DND-41 (cell line): ENCODE results near the gene SETD6.
"Not testable (repeated sequence)": the region's sequence is repeated elsewhere in the genome, so short reads cannot be mapped to it uniquely, and the experiment has no call there.

Experiments used
- ATAC-seq: fragments of 200-7000 bp; cut with Tn5 transposase; 3 replicates; pipeline ENCODE4 v1.9.1; 2021; ENCODE audit warnings: low read depth; ENCODE audit not compliant: insufficient read depth
- DNase-seq: peaks from one replicate; pipeline ENCODE4 v3.0.0-alpha.2; 2020
- H2AFZ ChIP-seq: 2 replicates; pipeline ENCODE4 v1.6.0; 2012; ENCODE audit warnings: low read depth, low read length
- H3K27ac ChIP-seq: 2 replicates; pipeline ENCODE4 v1.5.1; 2012; ENCODE audit warnings: low read length, inconsistent platforms
- H3K27me3 ChIP-seq: fragments of 200-600 bp; sonication (generic); 2 replicates; pipeline ENCODE4 v1.6.0; 2012; ENCODE audit warnings: low read length, mild to moderate bottlenecking, inconsistent platforms; ENCODE audit not compliant: insufficient read depth, poor library complexity
- H3K36me3 ChIP-seq: 2 replicates; pipeline ENCODE4 v1.5.1; 2012; ENCODE audit warnings: low read length, inconsistent platforms; ENCODE audit not compliant: insufficient read depth
- H3K4me1 ChIP-seq: 2 replicates; pipeline ENCODE4 v1.5.1; 2012; ENCODE audit warnings: mild to moderate bottlenecking, low read length; ENCODE audit not compliant: insufficient read depth
- H3K4me2 ChIP-seq: 2 replicates; pipeline ENCODE4 v1.6.0; 2012; ENCODE audit warnings: mild to moderate bottlenecking, moderate library complexity, low read length, inconsistent platforms; ENCODE audit not compliant: insufficient read depth
- H3K4me3 ChIP-seq, 2 experiments: fragments of 200-600 bp in 1 of 2; shearing (Covaris generic) in 1 of 2; 2 replicates each; pipeline ENCODE4 v1.5.1; 2012 to 2016; ENCODE audit warnings: inconsistent platforms in 2 of 2, low read length in 2 of 2, mild to moderate bottlenecking in 2 of 2, low read depth in 1 of 2, moderate library complexity in 1 of 2
- H3K79me2 ChIP-seq: 2 replicates; pipeline ENCODE4 v1.6.0; 2012; ENCODE audit warnings: low read length, inconsistent platforms; ENCODE audit not compliant: insufficient read depth
- H3K9ac ChIP-seq: 2 replicates; pipeline ENCODE4 v1.6.0; 2012; ENCODE audit warnings: low read depth, mild to moderate bottlenecking, inconsistent platforms, low read length, moderate library complexity
- H3K9me3 ChIP-seq: 2 replicates; pipeline ENCODE4 v1.5.1; 2012; ENCODE audit warnings: low read length, moderate library complexity, mild to moderate bottlenecking, inconsistent platforms; ENCODE audit not compliant: insufficient read depth, severe bottlenecking
- H4K20me1 ChIP-seq: 2 replicates; pipeline ENCODE4 v1.6.0; 2012; ENCODE audit warnings: low read length; ENCODE audit not compliant: insufficient read depth
- EZH2 ChIP-seq: IDR thresholded peaks from 3 replicates; pipeline ENCODE4 v1.6.1; 2012; ENCODE audit warnings: borderline replicate concordance, low read depth, mild to moderate bottlenecking, moderate library complexity, low read length, inconsistent platforms; ENCODE audit not compliant: severe bottlenecking
- TF ChIP-seq, protein P1 (sequence below): IDR thresholded peaks from 2 replicates; pipeline ENCODE4 v1.5.1; 2012; ENCODE audit warnings: borderline replicate concordance, low read length, moderate library complexity, mild to moderate bottlenecking; ENCODE audit not compliant: poor library complexity, severe bottlenecking; ENCODE audit errors: extremely low read depth

The SETD6 gene

DNA sequence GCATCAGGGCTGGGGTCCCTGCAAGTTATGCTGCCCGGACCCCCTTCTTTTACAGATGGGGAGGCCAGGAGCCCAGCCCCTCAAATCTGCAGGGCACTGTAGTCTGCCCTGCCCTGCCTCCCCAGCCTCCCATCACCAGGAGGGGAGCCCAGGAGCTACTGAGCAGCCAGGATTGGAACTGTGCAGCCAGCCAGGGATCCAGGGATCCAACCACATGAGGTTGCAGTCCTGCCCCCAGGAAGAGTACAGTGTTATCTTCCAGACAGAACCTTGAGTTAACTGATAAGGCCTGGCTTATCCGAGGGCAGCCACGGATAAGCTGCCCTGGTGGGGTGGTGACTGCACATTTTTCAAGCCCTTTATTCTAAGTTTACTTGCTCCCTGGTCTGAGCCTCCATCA is 26.8 kb upstream of the SETD6 start:
- H2AFZ ChIP-seq = no peak overlapping the region
- H3K9me3 ChIP-seq = no peaks in the 10 kb centered on the region
- ATAC-seq (no peak), DNase-seq (no peak)
- peaks cover 12% of the 10 kb centered on the region for H3K4me1 ChIP-seq
- no peak for TF ChIP-seq EZH2
- no peak overlapping the region for H3K27ac ChIP-seq
- no peak overlapping the region for H3K4me2 ChIP-seq
- no peaks in the 10 kb centered on the region for H4K20me1 ChIP-seq
- no peaks in the 10 kb centered on the region for H3K79me2 ChIP-seq
- H3K27me3 ChIP-seq = no peaks in the 10 kb centered on the region
- H3K4me3 ChIP-seq = no peak overlapping the region
- H3K36me3 ChIP-seq = no peaks in the 10 kb centered on the region
- no peak overlapping the region for H3K9ac ChIP-seq

DNA sequence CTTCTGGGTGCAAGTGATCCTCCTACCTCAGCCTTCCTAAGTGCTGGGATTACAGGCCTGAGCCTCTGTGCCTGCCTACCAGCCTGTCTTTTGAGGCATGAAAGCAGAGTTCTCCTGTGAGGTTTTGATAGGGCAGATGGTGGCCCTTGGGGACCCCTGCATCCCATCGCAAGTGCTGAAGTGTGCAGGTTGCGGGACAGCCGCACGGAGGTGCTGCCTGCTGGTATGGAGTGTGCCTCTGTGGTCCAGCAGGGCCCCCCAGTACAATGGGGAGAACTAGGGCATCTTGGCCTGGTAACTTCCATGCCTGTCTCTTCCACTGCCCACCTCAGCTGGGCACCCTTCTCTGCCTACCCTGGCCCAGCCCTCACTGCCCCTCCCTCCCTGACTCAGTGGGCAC is 25.3 kb upstream of the SETD6 start:
- H2AFZ ChIP-seq = no peak overlapping the region
- H3K4me2 ChIP-seq = no peak overlapping the region
- DNase-seq (no peak), ATAC-seq (no peak)
- H3K4me1 ChIP-seq = peaks cover 12% of the 10 kb centered on the region
- H3K36me3 ChIP-seq = no peaks in the 10 kb centered on the region
- no peaks in the 10 kb centered on the region for H3K79me2 ChIP-seq
- H3K4me3 ChIP-seq = no peak overlapping the region
- no peak overlapping the region for H3K27ac ChIP-seq
- H3K27me3 ChIP-seq = no peaks in the 10 kb centered on the region
- no peak overlapping the region for H3K9ac ChIP-seq
- TF ChIP-seq, protein P1, sequence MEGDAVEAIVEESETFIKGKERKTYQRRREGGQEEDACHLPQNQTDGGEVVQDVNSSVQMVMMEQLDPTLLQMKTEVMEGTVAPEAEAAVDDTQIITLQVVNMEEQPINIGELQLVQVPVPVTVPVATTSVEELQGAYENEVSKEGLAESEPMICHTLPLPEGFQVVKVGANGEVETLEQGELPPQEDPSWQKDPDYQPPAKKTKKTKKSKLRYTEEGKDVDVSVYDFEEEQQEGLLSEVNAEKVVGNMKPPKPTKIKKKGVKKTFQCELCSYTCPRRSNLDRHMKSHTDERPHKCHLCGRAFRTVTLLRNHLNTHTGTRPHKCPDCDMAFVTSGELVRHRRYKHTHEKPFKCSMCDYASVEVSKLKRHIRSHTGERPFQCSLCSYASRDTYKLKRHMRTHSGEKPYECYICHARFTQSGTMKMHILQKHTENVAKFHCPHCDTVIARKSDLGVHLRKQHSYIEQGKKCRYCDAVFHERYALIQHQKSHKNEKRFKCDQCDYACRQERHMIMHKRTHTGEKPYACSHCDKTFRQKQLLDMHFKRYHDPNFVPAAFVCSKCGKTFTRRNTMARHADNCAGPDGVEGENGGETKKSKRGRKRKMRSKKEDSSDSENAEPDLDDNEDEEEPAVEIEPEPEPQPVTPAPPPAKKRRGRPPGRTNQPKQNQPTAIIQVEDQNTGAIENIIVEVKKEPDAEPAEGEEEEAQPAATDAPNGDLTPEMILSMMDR = no peak
- TF ChIP-seq EZH2 = no peak
- H3K9me3 ChIP-seq = no peaks in the 10 kb centered on the region
- H4K20me1 ChIP-seq = no peaks in the 10 kb centered on the region; the same call in 1 of the 2 replicates

GRCh38 chr16:58490539-58490938 is 24.8 kb upstream of the SETD6 start:
- H3K27me3 ChIP-seq, H3K36me3 ChIP-seq, DNase-seq, H3K9ac ChIP-seq, H4K20me1 ChIP-seq, H3K4me2 ChIP-seq, ATAC-seq, H3K27ac ChIP-seq, H2AFZ ChIP-seq, H3K9me3 ChIP-seq, H3K79me2 ChIP-seq, H3K4me3 ChIP-seq: not testable (repeated sequence)
- peaks cover 12% of the 10 kb centered on the region for H3K4me1 ChIP-seq

DNA sequence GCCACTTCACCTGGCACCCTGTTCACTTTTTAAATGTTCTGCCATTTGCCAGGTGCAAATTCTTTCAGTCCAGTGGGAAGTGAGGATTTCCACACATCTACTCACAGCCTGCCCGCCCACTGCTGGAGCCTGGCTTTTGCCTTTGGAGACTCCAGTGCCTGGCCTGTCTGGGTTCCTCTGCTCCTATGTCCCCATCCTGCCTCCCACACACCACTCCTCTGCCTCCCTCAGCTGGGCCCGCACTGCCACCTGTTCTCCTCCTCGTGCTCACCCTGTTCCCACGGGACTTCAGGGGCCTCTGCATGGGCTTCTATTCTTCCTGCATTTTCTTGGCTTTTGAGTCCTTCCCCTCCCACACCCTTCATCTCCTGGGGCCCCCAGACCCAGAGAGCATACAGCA is 23.3 kb upstream of the SETD6 start:
- Histone ChIP-seq H3K27me3 (no peaks in the 10 kb centered on the region), H3K79me2 (no peaks in the 10 kb centered on the region), H3K4me1 (peaks cover 12% of the 10 kb centered on the region), H3K4me2 (no peak overlapping the region), H3K4me3 (no peak overlapping the region), H3K27ac (no peak overlapping the region), H3K9ac (no peak overlapping the region), H3K9me3 (no peaks in the 10 kb centered on the region), H3K36me3 (no peaks in the 10 kb centered on the region), H2AFZ (no peak overlapping the region), H4K20me1 (no peaks in the 10 kb centered on the region; the same call in 1 of the 2 replicates)
- TF ChIP-seq, protein P1 = no peak
- TF ChIP-seq EZH2 = no peak
- ATAC-seq (peak; percentile 25), DNase-seq (peak; percentile 37)
